GM21423 (cell line): Measurements from ENCODE around the gene RAB15.

Experiments used
- ATAC-seq: cut with Tn5 transposase; IDR thresholded peaks from one replicate; pipeline ENCODE4 v1.9.1; 2021; ENCODE audit warnings: mild to moderate bottlenecking, moderate library complexity; ENCODE audit not compliant: unreplicated experiment

The RAB15 gene

GRCh38 chr14:64971943-64972791, at the start of gene RAB15:
Gene RAB15 (minus strand): TSS chr14:64972336. CDS start chr14:64972076, 260 bp downstream.
- peak; percentile 47 for ATAC-seq

GRCh38 chr14:65019944-65020566, 47.9 kb upstream of the RAB15 start:
- ATAC-seq: no peak

GRCh38 chr14:65016471-65016870, 44.3 kb upstream of the RAB15 start:
- no peak for ATAC-seq

- no peak for ATAC-seq
Observed at GRCh38 chr14:65015391-65015790, 43.3 kb upstream of the RAB15 start.

GRCh38 chr14:65012353-65012752, 40.2 kb upstream of the RAB15 start:
- ATAC-seq: no peak

GRCh38 chr14:65011538-65011937, 39.4 kb upstream of the RAB15 start:
- no peak for ATAC-seq

GRCh38 chr14:65010211-65010931, 38.2 kb upstream of the RAB15 start:
- no peak for ATAC-seq

GRCh38 chr14:65007202-65007601, 35.1 kb upstream of the RAB15 start:
- ATAC-seq: no peak

GRCh38 chr14:65006261-65006721, 34.2 kb upstream of the RAB15 start:
- ATAC-seq: no peak

- no peak for ATAC-seq
Observed at GRCh38 chr14:65003394-65003793, 31.3 kb upstream of the RAB15 start.

- no peak for ATAC-seq
Observed at GRCh38 chr14:65002586-65003210, 30.6 kb upstream of the RAB15 start.

- no peak for ATAC-seq
Observed at GRCh38 chr14:65001723-65002122, 29.6 kb upstream of the RAB15 start.

GRCh38 chr14:65000898-65001591, 28.9 kb upstream of the RAB15 start:
- no peak for ATAC-seq

GRCh38 chr14:64998455-64998931, 26.4 kb upstream of the RAB15 start:
- ATAC-seq: no peak

GRCh38 chr14:64997108-64997794, 25.1 kb upstream of the RAB15 start:
- no peak for ATAC-seq

GRCh38 chr14:64995291-64995690, 23.2 kb upstream of the RAB15 start:
- ATAC-seq: no peak

GRCh38 chr14:64994540-64994939, 22.4 kb upstream of the RAB15 start:
- ATAC-seq: no peak

- no peak for ATAC-seq
Observed at GRCh38 chr14:64993266-64993930, 21.3 kb upstream of the RAB15 start.

- ATAC-seq: no peak
Observed at GRCh38 chr14:64992328-64992885, 20.3 kb upstream of the RAB15 start.
